ENCODE results near the gene CCDC12. TPM values are rescaled to one million over a fixed set of nuclear protein-coding genes. Genes with fewer than 3 reads are reported as not detected.

The CCDC12 gene
- total RNA-seq, 1 experiment from 2014 or later: 46.5 TPM

DNA sequence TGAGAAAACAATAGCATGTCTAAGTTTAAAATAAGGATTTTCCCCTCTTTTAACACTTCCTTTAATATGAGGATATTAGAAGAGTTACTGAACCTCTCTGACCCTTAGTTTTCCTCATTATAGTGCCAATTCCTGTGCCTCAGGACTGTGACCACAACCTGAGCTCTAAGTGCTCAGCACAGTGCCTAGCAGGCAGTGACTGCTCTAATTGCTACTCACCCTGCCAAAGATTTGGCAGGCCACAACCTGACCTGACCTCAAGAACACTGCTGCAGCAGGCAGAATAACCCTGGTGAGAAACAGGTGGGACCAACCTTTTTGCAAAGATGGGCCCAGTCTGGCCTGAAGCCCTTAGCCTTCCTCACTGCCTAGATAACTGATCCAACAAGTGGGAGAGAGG is 38.6 kb upstream of the CCDC12 start:
- H3K9me3 ChIP-seq (ENCODE audit: control insufficient read depth in 1 of 2, insufficient read depth in 1 of 2, low read depth in 1 of 2, low read length in 2 of 2): no peaks in the 10 kb centered on the region
- POLR2A ChIA-PET: no interaction called here
- H4K20me1 ChIP-seq (ENCODE audit: insufficient read depth): no peaks in the 10 kb centered on the region
- intact Hi-C loops (cut with micrococcal nuclease): no loop called here
- peaks cover 3 to 4% of the 10 kb centered on the region in 2 experiments; a peak in 2 of 4 replicates for H3K36me3 ChIP-seq (ENCODE audit: control insufficient read depth in 1 of 2, insufficient read depth in 2 of 2, low read length in 2 of 2)
- H3K9ac ChIP-seq (ENCODE audit: low read length): no peak overlapping the region
- H3K79me2 ChIP-seq (ENCODE audit: insufficient read depth, low read length): no peaks in the 10 kb centered on the region
- no peaks in the 10 kb centered on the region for H3K27me3 ChIP-seq (ENCODE audit: insufficient read depth, low read length)
- no peak overlapping the region for H3K27ac ChIP-seq (ENCODE audit: low read depth, low read length)
- DNase-seq (ENCODE audit: low read depth, low spot score) (no peak), ATAC-seq (no peak)
- H3K4me1 ChIP-seq (ENCODE audit: control insufficient read depth in 1 of 2, insufficient read depth in 2 of 2, low read length in 2 of 2): peaks cover 0 to 5% of the 10 kb centered on the region in 2 experiments; a peak in 1 of 4 replicates
- H3K4me3 ChIP-seq (replicated peaks in 1 of 2; ENCODE audit: low read depth in 1 of 2, low read length in 2 of 2): no peak overlapping the region
- no peak for TF ChIP-seq POLR2AphosphoS5 (IDR thresholded peaks at IDR 0.05; ENCODE audit: low read depth, low read length)
- no peak for TF ChIP-seq JUND (IDR thresholded peaks at IDR 0.05)
- TF ChIP-seq, protein P1, sequence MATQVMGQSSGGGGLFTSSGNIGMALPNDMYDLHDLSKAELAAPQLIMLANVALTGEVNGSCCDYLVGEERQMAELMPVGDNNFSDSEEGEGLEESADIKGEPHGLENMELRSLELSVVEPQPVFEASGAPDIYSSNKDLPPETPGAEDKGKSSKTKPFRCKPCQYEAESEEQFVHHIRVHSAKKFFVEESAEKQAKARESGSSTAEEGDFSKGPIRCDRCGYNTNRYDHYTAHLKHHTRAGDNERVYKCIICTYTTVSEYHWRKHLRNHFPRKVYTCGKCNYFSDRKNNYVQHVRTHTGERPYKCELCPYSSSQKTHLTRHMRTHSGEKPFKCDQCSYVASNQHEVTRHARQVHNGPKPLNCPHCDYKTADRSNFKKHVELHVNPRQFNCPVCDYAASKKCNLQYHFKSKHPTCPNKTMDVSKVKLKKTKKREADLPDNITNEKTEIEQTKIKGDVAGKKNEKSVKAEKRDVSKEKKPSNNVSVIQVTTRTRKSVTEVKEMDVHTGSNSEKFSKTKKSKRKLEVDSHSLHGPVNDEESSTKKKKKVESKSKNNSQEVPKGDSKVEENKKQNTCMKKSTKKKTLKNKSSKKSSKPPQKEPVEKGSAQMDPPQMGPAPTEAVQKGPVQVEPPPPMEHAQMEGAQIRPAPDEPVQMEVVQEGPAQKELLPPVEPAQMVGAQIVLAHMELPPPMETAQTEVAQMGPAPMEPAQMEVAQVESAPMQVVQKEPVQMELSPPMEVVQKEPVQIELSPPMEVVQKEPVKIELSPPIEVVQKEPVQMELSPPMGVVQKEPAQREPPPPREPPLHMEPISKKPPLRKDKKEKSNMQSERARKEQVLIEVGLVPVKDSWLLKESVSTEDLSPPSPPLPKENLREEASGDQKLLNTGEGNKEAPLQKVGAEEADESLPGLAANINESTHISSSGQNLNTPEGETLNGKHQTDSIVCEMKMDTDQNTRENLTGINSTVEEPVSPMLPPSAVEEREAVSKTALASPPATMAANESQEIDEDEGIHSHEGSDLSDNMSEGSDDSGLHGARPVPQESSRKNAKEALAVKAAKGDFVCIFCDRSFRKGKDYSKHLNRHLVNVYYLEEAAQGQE (IDR thresholded peaks at IDR 0.05; ENCODE audit: low read depth): no peak
- TF ChIP-seq CEBPB (IDR thresholded peaks at IDR 0.05; ENCODE audit: low read depth): no peak
- no peak for TF ChIP-seq ZNF274 (IDR thresholded peaks at IDR 0.05; ENCODE audit: low read depth, low read length)
- no peak for TF ChIP-seq SP1 (IDR thresholded peaks at IDR 0.05; ENCODE audit: low read depth)
- TF ChIP-seq YY1 (IDR thresholded peaks at IDR 0.05; ENCODE audit: extremely low read depth, insufficient replicate concordance, low read depth, low read length): no peak
- no peak for TF ChIP-seq EZH2phosphoT487 (IDR thresholded peaks at IDR 0.05; ENCODE audit: borderline replicate concordance)
- TF ChIP-seq, protein P2, sequence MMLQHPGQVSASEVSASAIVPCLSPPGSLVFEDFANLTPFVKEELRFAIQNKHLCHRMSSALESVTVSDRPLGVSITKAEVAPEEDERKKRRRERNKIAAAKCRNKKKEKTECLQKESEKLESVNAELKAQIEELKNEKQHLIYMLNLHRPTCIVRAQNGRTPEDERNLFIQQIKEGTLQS (IDR thresholded peaks at IDR 0.05): no peak
- TF ChIP-seq FOSL1 (IDR thresholded peaks at IDR 0.05; ENCODE audit: low read depth): no peak
- TF ChIP-seq, protein P3, sequence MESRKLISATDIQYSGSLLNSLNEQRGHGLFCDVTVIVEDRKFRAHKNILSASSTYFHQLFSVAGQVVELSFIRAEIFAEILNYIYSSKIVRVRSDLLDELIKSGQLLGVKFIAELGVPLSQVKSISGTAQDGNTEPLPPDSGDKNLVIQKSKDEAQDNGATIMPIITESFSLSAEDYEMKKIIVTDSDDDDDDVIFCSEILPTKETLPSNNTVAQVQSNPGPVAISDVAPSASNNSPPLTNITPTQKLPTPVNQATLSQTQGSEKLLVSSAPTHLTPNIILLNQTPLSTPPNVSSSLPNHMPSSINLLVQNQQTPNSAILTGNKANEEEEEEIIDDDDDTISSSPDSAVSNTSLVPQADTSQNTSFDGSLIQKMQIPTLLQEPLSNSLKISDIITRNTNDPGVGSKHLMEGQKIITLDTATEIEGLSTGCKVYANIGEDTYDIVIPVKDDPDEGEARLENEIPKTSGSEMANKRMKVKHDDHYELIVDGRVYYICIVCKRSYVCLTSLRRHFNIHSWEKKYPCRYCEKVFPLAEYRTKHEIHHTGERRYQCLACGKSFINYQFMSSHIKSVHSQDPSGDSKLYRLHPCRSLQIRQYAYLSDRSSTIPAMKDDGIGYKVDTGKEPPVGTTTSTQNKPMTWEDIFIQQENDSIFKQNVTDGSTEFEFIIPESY (IDR thresholded peaks at IDR 0.05; ENCODE audit: extremely low read depth, insufficient replicate concordance, low read length): no peak
- no peak for TF ChIP-seq CBX3 (IDR thresholded peaks at IDR 0.05; ENCODE audit: low read depth)
- no peak for TF ChIP-seq ELF1 (IDR thresholded peaks at IDR 0.05; ENCODE audit: borderline replicate concordance, low read depth)
- TF ChIP-seq EZH2 (IDR thresholded peaks at IDR 0.05): no peak
- TF ChIP-seq EGR1 (IDR thresholded peaks at IDR 0.05; ENCODE audit: low read depth): no peak
- TF ChIP-seq POLR2A (IDR thresholded peaks at IDR 0.05; ENCODE audit: borderline replicate concordance, extremely low read depth, insufficient read depth, insufficient read length): no peak
- RAD21 ChIA-PET (ENCODE audit: low non-redundant PET in 1 of 2, low total read pairs in 2 of 2, uncharacterized antibody in 2 of 2, unreplicated experiment in 2 of 2): no interaction called here
- CTCF ChIA-PET: no interaction called here
- H3K4me2 ChIP-seq (ENCODE audit: low read length): no peak overlapping the region
- no peaks in the 10 kb centered on the region for H3K9me2 ChIP-seq (ENCODE audit: insufficient read depth)
- no TSS peak for BruUV-seq (replicated peaks)
- no peak overlapping the region for H2AFZ ChIP-seq (ENCODE audit: low read depth, low read length, poor library complexity, severe bottlenecking)
